Neutrophil (primary cell): Measurements from ENCODE around the gene ITM2C.

Source experiments
- H3K27ac ChIP-seq: fragments of 200-600 bp; sonication (generic); 2 replicates; pipeline ENCODE4 v1.5.1; 2016; ENCODE audit warnings: mild to moderate bottlenecking, moderate library complexity
- H3K27me3 ChIP-seq: fragments of 200-600 bp; sonication (generic); 2 replicates; pipeline ENCODE4 v1.6.0; 2016; ENCODE audit warnings: mild to moderate bottlenecking
- H3K36me3 ChIP-seq: fragments of 200-600 bp; sonication (generic); 2 replicates; pipeline ENCODE4 v1.5.1; 2017
- H3K4me1 ChIP-seq, 2 experiments: fragments of 200-600 bp in 1 of 2; sonication (generic) in 1 of 2; 1 replicate in 1 of 2; 2 replicates in 1 of 2; pipeline versions ENCODE4 v1.5.1 to v1.6.1; 2013 to 2016; ENCODE audit warnings: low read depth in 1 of 2, low read length in 1 of 2, mild to moderate bottlenecking in 1 of 2, moderate library complexity in 1 of 2; ENCODE audit not compliant: control insufficient read depth in 1 of 2, insufficient read depth in 1 of 2
- H3K4me3 ChIP-seq, 2 experiments: fragments of 200-600 bp in 1 of 2; sonication (generic) in 1 of 2; 1 replicate in 1 of 2; 2 replicates in 1 of 2; pipeline ENCODE4 v1.5.1; 2013 to 2016; ENCODE audit warnings: low read depth in 1 of 2, low read length in 1 of 2, mild to moderate bottlenecking in 1 of 2, moderate library complexity in 1 of 2
- H3K9me3 ChIP-seq: fragments of 200-600 bp; sonication (generic); 2 replicates; pipeline ENCODE4 v1.5.1; 2016
- CTCF ChIP-seq: fragments of 200-600 bp; sonication (generic); IDR thresholded peaks from 2 replicates; pipeline ENCODE4 v1.5.1; 2016; ENCODE audit warnings: antibody characterized with exemption

Gene ITM2C

GRCh38 chr2:230850358-230850658, 14.4 kb upstream of the ITM2C start:
- H3K36me3 ChIP-seq, result no peaks in the 10 kb centered on the region
- peaks cover 0 to 5% of the 10 kb centered on the region in 2 experiments for H3K4me1 ChIP-seq
- no peaks in the 10 kb centered on the region for H3K9me3 ChIP-seq
- peaks cover 50% of the 10 kb centered on the region for H3K27me3 ChIP-seq
- no peak overlapping the region for H3K27ac ChIP-seq
- no peak for TF ChIP-seq CTCF
- no peak overlapping the region for H3K4me3 ChIP-seq

- no peaks in the 10 kb centered on the region for H3K36me3 ChIP-seq
- H3K9me3 ChIP-seq, result no peaks in the 10 kb centered on the region
- no peak overlapping the region for H3K27ac ChIP-seq
- peaks cover 0 to 5% of the 10 kb centered on the region in 2 experiments for H3K4me1 ChIP-seq
- no peak overlapping the region for H3K4me3 ChIP-seq
- TF ChIP-seq CTCF, result no peak
- H3K27me3 ChIP-seq, result peaks cover 50% of the 10 kb centered on the region
Observed at GRCh38 chr2:230852113-230852512, 12.6 kb upstream of the ITM2C start.

- TF ChIP-seq CTCF, result no peak
- Histone ChIP-seq H3K9me3 (no peaks in the 10 kb centered on the region), H3K4me3 (no peak overlapping the region), H3K4me1 (peaks cover 23 to 26% of the 10 kb centered on the region in 2 experiments), H3K27me3 (peaks cover 67% of the 10 kb centered on the region), H3K27ac (no peak overlapping the region), H3K36me3 (no peaks in the 10 kb centered on the region)
Observed at GRCh38 chr2:230861552-230862255, 3.0 kb upstream of the ITM2C start.

GRCh38 chr2:230862292-230862691, 2.5 kb upstream of the ITM2C start:
- H3K4me3 ChIP-seq, result no peak overlapping the region
- peaks cover 69% of the 10 kb centered on the region for H3K27me3 ChIP-seq
- no peaks in the 10 kb centered on the region for H3K36me3 ChIP-seq

GRCh38 chr2:230863031-230863430, 1.7 kb upstream of the ITM2C start:
- Histone ChIP-seq H3K27ac (no peak overlapping the region), H3K27me3 (peaks cover 68% of the 10 kb centered on the region), H3K4me3 (no peak overlapping the region), H3K36me3 (no peaks in the 10 kb centered on the region), H3K9me3 (no peaks in the 10 kb centered on the region), H3K4me1 (peaks cover 31 to 38% of the 10 kb centered on the region in 2 experiments)
- no peak for TF ChIP-seq CTCF

More at GRCh38 chr2:230862292-230862691, 2.5 kb upstream of the ITM2C start:
- Histone ChIP-seq H3K4me1 (peaks cover 29 to 32% of the 10 kb centered on the region in 2 experiments), H3K27ac (no peak overlapping the region), H3K9me3 (no peaks in the 10 kb centered on the region)
- TF ChIP-seq CTCF, result no peak
